Stimulated activated CD4-positive, alpha-beta T cell treated with anti-CD3 and anti-CD28 coated beads, Interleukin-15, amount 100 ng/mL, for 1 hour (primary cell): ENCODE data around the gene VAMP1.

Experiments used
- DNase-seq, 2 donors: peaks; one replicate each; pipeline ENCODE4 v3.0.0-alpha.2; 2020; ENCODE audit warnings: low read depth in 1 of 2, low spot score in 1 of 2

VAMP1 gene

GRCh38 chr12:6425590-6426531 lies 44.6 kb downstream of the VAMP1 start:
- no peak for DNase-seq

GRCh38 chr12:6424866-6425265 lies 45.6 kb downstream of the VAMP1 start:
- DNase-seq, result no peak

GRCh38 chr12:6424008-6424347 lies 46.5 kb downstream of the VAMP1 start:
- DNase-seq, result no peak

GRCh38 chr12:6423267-6424007 lies 47.0 kb downstream of the VAMP1 start:
- peak; percentile 49 to 50 for DNase-seq

- no peak for DNase-seq
Measured at GRCh38 chr12:6420364-6420763, 50.1 kb downstream of the VAMP1 start.

- no peak for DNase-seq
Measured at GRCh38 chr12:6418796-6419195, 51.7 kb downstream of the VAMP1 start.

- DNase-seq, result no peak
Measured at GRCh38 chr12:6416596-6416995, 53.9 kb downstream of the VAMP1 start.
